Activated CD8-positive, alpha-beta memory T cell treated with anti-CD3 and anti-CD28 coated beads, Interleukin-2, amount 10 ng/mL, durations not matched to agents 7 days and 5 days (primary cell): ENCODE measurements around the gene KCNQ5. TPM values are rescaled to one million over a fixed set of nuclear protein-coding genes. Genes with fewer than 3 reads are reported as not detected.
A peak's percentile ranks its signal among the peaks of the same experiment; 100 is the strongest.

Source experiments
- ATAC-seq: fragments of 150-1000 bp; cut with Tn5 transposase; one replicate; pipeline ENCODE4 v1.10.0; 2021; ENCODE audit warnings: moderate library complexity
- CTCF ChIA-PET: fragments of 350-600 bp; sonication (Branson Sonifier 250); formaldehyde crosslinking; loops from one replicate; lab custom pipeline; 2021; ENCODE audit warnings: antibody characterized with exemption; lab: Charles Lee
- DNase-seq: peaks from one replicate; pipeline ENCODE4 v3.0.0-alpha.2; 2020
- H3K27ac Mint-ChIP-seq: one replicate; pipeline ENCODE4 v1.8.0; 2021; ENCODE audit warnings: mild to moderate bottlenecking, mixed read lengths
- H3K27me3 Mint-ChIP-seq: one replicate; pipeline ENCODE4 v1.8.0; 2021; ENCODE audit warnings: mixed read lengths
- H3K36me3 Mint-ChIP-seq: one replicate; pipeline ENCODE4 v1.8.0; 2021; ENCODE audit warnings: mild to moderate bottlenecking, mixed read lengths
- H3K4me1 Mint-ChIP-seq: one replicate; pipeline ENCODE4 v1.8.0; 2021; ENCODE audit warnings: mixed read lengths
- H3K4me3 Mint-ChIP-seq: one replicate; pipeline ENCODE4 v1.8.0; 2021; ENCODE audit warnings: mild to moderate bottlenecking, moderate library complexity, mixed read lengths
- H3K9me3 Mint-ChIP-seq: one replicate; pipeline ENCODE4 v1.8.0; 2022; ENCODE audit warnings: low read depth, mixed read lengths
- total RNA-seq, 2 experiments: library from RNA; stranded (reverse); gene quantifications; one replicate each; pipeline ENCODE4 v1.2.3, GENCODE V29; 2021

Gene KCNQ5
- total RNA-seq, 2 experiments from 2014 or later = 7.2 to 7.8 TPM

GRCh38 chr6:72741083-72741482, 119.2 kb downstream of the KCNQ5 start:
- Mint-ChIP-seq H3K9me3 (peaks cover 3% of the 10 kb centered on the region), H3K36me3 (peaks cover 8% of the 10 kb centered on the region), H3K4me3 (no peak overlapping the region), H3K27me3 (no peaks in the 10 kb centered on the region), H3K27ac (no peak overlapping the region), H3K4me1 (peaks cover 32% of the 10 kb centered on the region)
- CTCF ChIA-PET = interaction anchor here (0.6 kb wide), 1 partner anchor 55 kb away, joined by 3 read pairs; no protein-coding TSS in a partner anchor
- DNase-seq = no peak
- no peak for ATAC-seq

GRCh38 chr6:72742001-72742673, 120.3 kb downstream of the KCNQ5 start:
- peaks cover 3% of the 10 kb centered on the region for H3K9me3 Mint-ChIP-seq
- H3K27me3 Mint-ChIP-seq = no peaks in the 10 kb centered on the region
- peaks cover 6% of the 10 kb centered on the region for H3K36me3 Mint-ChIP-seq
- H3K4me3 Mint-ChIP-seq = no peak overlapping the region
- H3K27ac Mint-ChIP-seq = no peak overlapping the region
- DNase-seq (no peak), ATAC-seq (no peak)
- CTCF ChIA-PET = interaction anchor here (1.1 kb wide), 1 partner anchor 126 kb away, joined by 3 read pairs; no protein-coding TSS in a partner anchor
- peaks cover 34% of the 10 kb centered on the region for H3K4me1 Mint-ChIP-seq

GRCh38 chr6:72746276-72746675, 124.4 kb downstream of the KCNQ5 start:
- Mint-ChIP-seq H3K27me3 (no peaks in the 10 kb centered on the region), H3K36me3 (peaks cover 1% of the 10 kb centered on the region), H3K9me3 (no peaks in the 10 kb centered on the region), H3K4me3 (no peak overlapping the region), H3K27ac (no peak overlapping the region), H3K4me1 (peaks cover 9% of the 10 kb centered on the region)
- no peak for ATAC-seq
- CTCF ChIA-PET = no interaction called here
- no peak for DNase-seq

- ATAC-seq (no peak), DNase-seq (peak; percentile 43)
- Mint-ChIP-seq H3K4me3 (no peak overlapping the region), H3K27me3 (no peaks in the 10 kb centered on the region), H3K27ac (no peak overlapping the region), H3K4me1 (peaks cover 4% of the 10 kb centered on the region), H3K36me3 (peaks cover 1% of the 10 kb centered on the region), H3K9me3 (no peaks in the 10 kb centered on the region)
- CTCF ChIA-PET = no interaction called here
These were observed 126.9 kb downstream of the KCNQ5 start for GRCh38 chr6:72748759-72749158.

- no peaks in the 10 kb centered on the region for H3K36me3 Mint-ChIP-seq
- no peaks in the 10 kb centered on the region for H3K4me1 Mint-ChIP-seq
- DNase-seq = no peak
- no peaks in the 10 kb centered on the region for H3K27me3 Mint-ChIP-seq
- H3K4me3 Mint-ChIP-seq = no peak overlapping the region
- ATAC-seq = no peak
- H3K27ac Mint-ChIP-seq = no peak overlapping the region
- no peaks in the 10 kb centered on the region for H3K9me3 Mint-ChIP-seq
- CTCF ChIA-PET = no interaction called here
These were observed 133.9 kb downstream of the KCNQ5 start for GRCh38 chr6:72755752-72756151.

GRCh38 chr6:72757048-72757447, 135.2 kb downstream of the KCNQ5 start:
- CTCF ChIA-PET = no interaction called here

GRCh38 chr6:72757926-72758325, 136.1 kb downstream of the KCNQ5 start:
- H3K4me3 Mint-ChIP-seq = no peak overlapping the region
- H3K27ac Mint-ChIP-seq = no peak overlapping the region
- H3K36me3 Mint-ChIP-seq = no peaks in the 10 kb centered on the region
- no peaks in the 10 kb centered on the region for H3K27me3 Mint-ChIP-seq
- no peaks in the 10 kb centered on the region for H3K4me1 Mint-ChIP-seq
- H3K9me3 Mint-ChIP-seq = no peaks in the 10 kb centered on the region
- ATAC-seq = no peak
- CTCF ChIA-PET = no interaction called here
- no peak for DNase-seq

More at GRCh38 chr6:72757048-72757447, 135.2 kb downstream of the KCNQ5 start:
- no peaks in the 10 kb centered on the region for H3K4me1 Mint-ChIP-seq
- no peak overlapping the region for H3K4me3 Mint-ChIP-seq
- H3K9me3 Mint-ChIP-seq = no peaks in the 10 kb centered on the region
- no peaks in the 10 kb centered on the region for H3K36me3 Mint-ChIP-seq
- ATAC-seq (no peak), DNase-seq (no peak)
- no peaks in the 10 kb centered on the region for H3K27me3 Mint-ChIP-seq
- H3K27ac Mint-ChIP-seq = no peak overlapping the region

- no peak for ATAC-seq
- Mint-ChIP-seq H3K4me3 (no peak overlapping the region), H3K27me3 (no peaks in the 10 kb centered on the region), H3K9me3 (no peaks in the 10 kb centered on the region), H3K27ac (no peak overlapping the region), H3K36me3 (no peaks in the 10 kb centered on the region), H3K4me1 (no peaks in the 10 kb centered on the region)
- DNase-seq = no peak
- CTCF ChIA-PET = no interaction called here
These were observed 137.0 kb downstream of the KCNQ5 start for GRCh38 chr6:72758901-72759300.

- H3K27ac Mint-ChIP-seq = no peak overlapping the region
- DNase-seq = no peak
- H3K27me3 Mint-ChIP-seq = no peaks in the 10 kb centered on the region
- H3K4me1 Mint-ChIP-seq = no peaks in the 10 kb centered on the region
- no peak overlapping the region for H3K4me3 Mint-ChIP-seq
- no peaks in the 10 kb centered on the region for H3K36me3 Mint-ChIP-seq
- no peak for ATAC-seq
- CTCF ChIA-PET = no interaction called here
- H3K9me3 Mint-ChIP-seq = no peaks in the 10 kb centered on the region
These were observed 138.4 kb downstream of the KCNQ5 start for GRCh38 chr6:72760114-72760793.

- H3K27me3 Mint-ChIP-seq = no peaks in the 10 kb centered on the region
- H3K36me3 Mint-ChIP-seq = no peaks in the 10 kb centered on the region
- H3K9me3 Mint-ChIP-seq = no peaks in the 10 kb centered on the region
- ATAC-seq (no peak), DNase-seq (no peak)
- H3K27ac Mint-ChIP-seq = no peak overlapping the region
- H3K4me1 Mint-ChIP-seq = no peaks in the 10 kb centered on the region
- no peak overlapping the region for H3K4me3 Mint-ChIP-seq
- CTCF ChIA-PET = no interaction called here
These were observed 139.9 kb downstream of the KCNQ5 start for GRCh38 chr6:72761761-72762160.

GRCh38 chr6:72769459-72770125, 147.7 kb downstream of the KCNQ5 start:
- no peak overlapping the region for H3K4me3 Mint-ChIP-seq
- CTCF ChIA-PET = no interaction called here
- no peak for ATAC-seq
- no peaks in the 10 kb centered on the region for H3K9me3 Mint-ChIP-seq
- H3K4me1 Mint-ChIP-seq = no peaks in the 10 kb centered on the region
- DNase-seq = no peak
- no peaks in the 10 kb centered on the region for H3K36me3 Mint-ChIP-seq
- no peak overlapping the region for H3K27ac Mint-ChIP-seq
- no peaks in the 10 kb centered on the region for H3K27me3 Mint-ChIP-seq

GRCh38 chr6:72770959-72771358, 149.1 kb downstream of the KCNQ5 start:
- Mint-ChIP-seq H3K27me3 (no peaks in the 10 kb centered on the region), H3K27ac (no peak overlapping the region), H3K36me3 (no peaks in the 10 kb centered on the region), H3K9me3 (no peaks in the 10 kb centered on the region), H3K4me3 (no peak overlapping the region), H3K4me1 (no peaks in the 10 kb centered on the region)
- DNase-seq (no peak), ATAC-seq (no peak)
- CTCF ChIA-PET = no interaction called here

GRCh38 chr6:72776456-72776855, 154.6 kb downstream of the KCNQ5 start:
- CTCF ChIA-PET = no interaction called here
- Mint-ChIP-seq H3K36me3 (peaks cover 1% of the 10 kb centered on the region), H3K27ac (no peak overlapping the region), H3K27me3 (no peaks in the 10 kb centered on the region), H3K4me1 (no peaks in the 10 kb centered on the region), H3K4me3 (no peak overlapping the region), H3K9me3 (no peaks in the 10 kb centered on the region)
- ATAC-seq (no peak), DNase-seq (no peak)

- Mint-ChIP-seq H3K9me3 (no peaks in the 10 kb centered on the region), H3K4me1 (no peaks in the 10 kb centered on the region), H3K27ac (no peak overlapping the region), H3K4me3 (no peak overlapping the region), H3K36me3 (peaks cover 1% of the 10 kb centered on the region), H3K27me3 (no peaks in the 10 kb centered on the region)
- DNase-seq (no peak), ATAC-seq (no peak)
- CTCF ChIA-PET = no interaction called here
These were observed 159.8 kb downstream of the KCNQ5 start for GRCh38 chr6:72781624-72782023.
